ENCODE results near the gene HOXD1.

HOXD1 gene

GRCh38 chr2:176212276-176212675 is 23.8 kb downstream of the HOXD1 start:
- in situ Hi-C loops (cut with MboI; ENCODE audit: low pct_unique_long_range_greater_than_20kb, low sequenced_read_pairs), result no loop called here

GRCh38 chr2:176213406-176213805 is 24.9 kb downstream of the HOXD1 start:
- in situ Hi-C loops (cut with MboI; ENCODE audit: low pct_unique_long_range_greater_than_20kb, low sequenced_read_pairs), result no loop called here
- DNase-seq, result no peak

More at GRCh38 chr2:176212276-176212675, 23.8 kb downstream of the HOXD1 start:
- DNase-seq, result no peak

DNA sequence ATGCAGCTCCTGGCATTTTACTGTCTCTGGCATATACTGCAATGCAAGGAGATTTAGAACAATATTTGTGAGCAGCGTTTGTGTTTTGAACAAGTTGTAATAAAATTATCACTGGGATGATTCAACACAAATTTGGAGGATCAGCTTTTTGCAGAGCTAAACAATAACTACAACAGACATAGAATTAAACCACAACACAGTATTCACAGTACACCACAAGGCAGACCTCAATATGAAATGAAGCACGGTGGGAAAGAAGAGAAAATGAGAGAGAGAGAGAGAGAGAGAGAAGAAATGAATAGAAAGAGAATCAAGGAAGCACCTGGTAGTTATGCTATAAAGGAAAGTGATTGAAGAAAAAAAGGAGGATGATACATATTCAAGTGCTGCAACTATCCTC is 39.4 kb downstream of the HOXD1 start:
- DNase-seq, result no peak
- in situ Hi-C loops (cut with MboI; ENCODE audit: low pct_unique_long_range_greater_than_20kb, low sequenced_read_pairs), result no loop called here

DNA sequence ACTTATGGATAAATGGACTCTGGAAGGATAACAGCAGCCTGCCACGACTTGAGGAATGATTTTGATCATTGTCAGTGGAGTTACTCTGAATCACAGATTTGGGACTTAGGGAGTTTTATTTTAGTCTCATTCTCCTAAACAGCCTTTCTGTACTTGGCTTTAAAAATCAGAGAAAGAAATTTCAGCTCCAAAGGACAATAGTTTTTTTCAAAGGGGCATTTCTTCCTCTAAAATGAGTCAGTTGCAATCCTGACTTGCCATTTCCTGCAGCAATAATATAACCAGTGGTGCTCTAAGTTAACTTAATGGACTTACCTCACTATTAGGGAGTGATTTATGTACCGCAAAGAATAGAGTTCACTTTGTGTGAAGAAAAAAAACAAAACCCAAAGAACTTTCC is 45.7 kb downstream of the HOXD1 start:
- in situ Hi-C loops (cut with MboI; ENCODE audit: low pct_unique_long_range_greater_than_20kb, low sequenced_read_pairs), result no loop called here
- DNase-seq, result no peak

DNA sequence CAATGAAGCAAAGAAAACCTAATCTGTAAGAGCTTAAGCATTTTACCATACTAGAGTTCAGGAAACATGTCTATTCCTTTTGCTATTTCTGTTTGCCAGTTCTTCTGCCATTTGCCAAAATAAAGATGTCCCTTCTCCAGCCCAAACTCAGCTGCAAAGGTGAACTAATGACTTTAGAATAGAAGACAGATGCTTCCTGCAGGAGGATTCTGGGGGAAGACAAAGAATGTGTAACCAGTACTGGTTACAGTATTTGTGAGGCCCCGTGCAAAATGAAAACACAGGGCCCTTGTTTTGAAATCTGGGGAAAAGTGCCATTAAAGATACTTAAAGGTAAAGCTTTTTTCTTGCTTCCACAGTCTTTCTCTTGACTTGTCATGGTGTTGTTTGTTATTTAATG is 46.5 kb downstream of the HOXD1 start:
- no peak for DNase-seq

GRCh38 chr2:176237456-176237855 is 49.0 kb downstream of the HOXD1 start:
- DNase-seq, result no peak
- in situ Hi-C loops (cut with MboI; ENCODE audit: low pct_unique_long_range_greater_than_20kb, low sequenced_read_pairs), result no loop called here

More for the DNA sequence above, 46.5 kb downstream of the HOXD1 start:
- in situ Hi-C loops (cut with MboI; ENCODE audit: low pct_unique_long_range_greater_than_20kb, low sequenced_read_pairs), result no loop called here

DNA sequence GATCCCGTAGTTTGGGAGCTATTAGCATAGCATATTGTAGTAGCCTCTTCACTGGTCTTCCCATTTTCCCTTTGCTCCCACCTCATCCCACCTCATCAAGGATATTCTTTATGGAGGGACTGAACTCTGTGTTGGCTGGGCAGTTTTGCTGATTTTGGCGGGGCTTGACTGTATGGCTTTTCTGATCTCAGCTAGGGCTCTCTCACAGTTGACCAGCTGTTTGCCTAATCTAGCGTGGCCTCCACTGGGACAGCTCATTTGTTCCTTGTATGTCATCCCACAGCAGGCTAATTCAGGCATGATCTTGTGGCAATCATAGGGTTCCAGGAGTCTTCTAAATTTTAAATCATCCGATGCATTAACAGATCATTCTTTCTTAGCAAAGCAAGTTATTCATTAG is 50.6 kb downstream of the HOXD1 start:
- no peak for DNase-seq
- in situ Hi-C loops (cut with MboI; ENCODE audit: low pct_unique_long_range_greater_than_20kb, low sequenced_read_pairs), result no loop called here

DNA sequence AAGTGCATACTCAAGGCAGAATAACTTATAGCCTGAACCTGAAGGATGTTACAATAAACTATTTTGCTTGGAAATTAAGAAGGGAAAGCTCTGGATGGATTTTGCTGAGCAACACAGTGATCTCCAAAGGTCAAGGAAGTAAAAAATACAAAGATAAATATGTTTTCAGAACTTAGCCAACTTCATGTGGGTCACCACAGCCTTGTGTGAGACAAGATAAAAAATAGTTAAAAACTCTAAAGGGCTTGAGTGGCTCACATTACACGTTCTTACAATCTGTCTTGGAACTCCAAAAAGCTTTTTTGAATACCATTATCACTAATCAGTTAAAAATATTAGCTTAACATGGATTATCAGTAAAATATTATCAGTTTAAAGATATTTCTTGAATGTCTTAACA is 51.8 kb downstream of the HOXD1 start:
- DNase-seq, result no peak
- in situ Hi-C loops (cut with MboI; ENCODE audit: low pct_unique_long_range_greater_than_20kb, low sequenced_read_pairs), result no loop called here

Measured in KBM-7 (cell line).